Prostate gland (tissue), 2 donors: ENCODE measurements around the gene PRPF31.

Source experiments
- CTCF ChIP-seq, 4 experiments: fragments of 200-600 bp in 2 of 4; fragments of 450-650 bp in 2 of 4; sonication (generic) in 2 of 4; IDR thresholded peaks; 1 replicate in 3 of 4; 2 replicates in 1 of 4; pipeline ENCODE4 v1.5.1; 2016 to 2019; ENCODE audit warnings: antibody characterized with exemption in 4 of 4, mild to moderate bottlenecking in 2 of 4, moderate library complexity in 2 of 4
- POLR2A ChIP-seq: fragments of 450-650 bp; IDR thresholded peaks from one replicate; pipeline ENCODE4 v1.6.1; 2016; ENCODE audit warnings: antibody characterized with exemption, mild to moderate bottlenecking

- TF ChIP-seq CTCF (IDR thresholded peaks at IDR 0.05) = peak; percentile 81 to 87 (median 86)
- TF ChIP-seq POLR2A = no peak
Observed at GRCh38 chr19:54168174-54168917, 52.8 kb downstream of the PRPF31 start.
